K562 (cell line): ENCODE results near the gene CPT1C. TPM values are rescaled to one million over a fixed set of nuclear protein-coding genes. Genes with fewer than 3 reads are reported as not detected.

ENCODE experiments used
- ELF4 ChIP-seq: fragments of 450-650 bp; formaldehyde crosslinking; IDR thresholded peaks from 2 replicates; pipeline ENCODE4 v1.4.0; 2022; ENCODE audit warnings: missing genetic modification characterization
- HBP1 ChIP-seq: fragments of 450-650 bp; formaldehyde crosslinking; IDR thresholded peaks from 2 replicates; pipeline ENCODE4 v1.4.0; 2022; ENCODE audit warnings: missing genetic modification characterization
- JUND ChIP-seq, 2 experiments: IDR thresholded peaks; 2 replicates in 1 of 2; 3 replicates in 1 of 2; pipeline ENCODE4 v1.6.1; 2011; ENCODE audit warnings: borderline replicate concordance in 2 of 2, low read depth in 2 of 2, low read length in 2 of 2, improper control_type of control experiment in 1 of 2, missing biosample characterization in 1 of 2, missing genetic modification characterization in 1 of 2, missing genetic modification reagents in 1 of 2
- LARP7 ChIP-seq: fragments of 450-650 bp; IDR thresholded peaks from 2 replicates; pipeline ENCODE4 v1.6.1; 2016
- SMAD3 ChIP-seq: fragments of 450-650 bp; formaldehyde crosslinking; conservative IDR thresholded peaks from 2 replicates; pipeline ENCODE4 v1.4.0; 2020; ENCODE audit warnings: mild to moderate bottlenecking
- SMAD4 ChIP-seq: fragments of 250-450 bp; sonication (Bioruptor Pico); conservative IDR thresholded peaks from 2 replicates; pipeline ENCODE4 v1.8.0; 2021; ENCODE audit warnings: inconsistent platforms, mild to moderate bottlenecking, moderate library complexity
- ZNF232 ChIP-seq: sonication (generic); formaldehyde crosslinking; IDR thresholded peaks from 2 replicates; pipeline ENCODE4 v1.8.0; 2022; ENCODE audit warnings: mild to moderate bottlenecking, missing genetic modification reagents
- ZNF239 ChIP-seq: fragments of 250-450 bp; sonication (Bioruptor Pico); IDR thresholded peaks from 2 replicates; pipeline ENCODE4 v1.4.0; 2020; ENCODE audit warnings: mild to moderate bottlenecking
- ZNF263 ChIP-seq: sonication (generic); formaldehyde crosslinking; IDR thresholded peaks from 2 replicates; pipeline ENCODE4 v1.8.0; 2022; ENCODE audit warnings: mild to moderate bottlenecking, missing genetic modification reagents, borderline replicate concordance
- polyA plus RNA-seq, 8 experiments: library from polyadenylated mRNA; depleted of rRNA in 4 of 8; stranded (reverse) in 5 of 8; unstranded in 3 of 8; fragments of >200 nt; fragmentation: Nextera tagmentation in 2 of 8; fragmentation: Illumina TruSeq in 1 of 8; extraction: Ambion mirVana in 2 of 8; extraction: Trizol in 1 of 8; gene quantifications; 2 replicates each; pipeline versions ENCODE4 v1.2.1 to v1.2.3, GENCODE V29; 2011 to 2014; ENCODE audit warnings: inconsistent platforms in 1 of 8, missing spikeins in 1 of 8
- total RNA-seq, 7 experiments: library from RNA; depleted of rRNA in 6 of 7; stranded (reverse); fragments of >200 nt in 6 of 7; fragmentation: Illumina TruSeq in 2 of 7; extraction: Trizol in 2 of 7; gene quantifications; 2 replicates each; pipeline versions ENCODE4 v1.2.1 to v1.2.3, GENCODE V29; 2011 to 2021; ENCODE audit warnings: low replicate concordance in 1 of 7
- TF ChIP-seq, protein P1 (sequence below): sonication (generic); formaldehyde crosslinking; IDR thresholded peaks from 2 replicates; pipeline ENCODE4 v1.8.0; 2022; ENCODE audit warnings: mild to moderate bottlenecking, missing genetic modification reagents
- TF ChIP-seq, protein P2 (sequence below), 2 experiments: IDR thresholded peaks; 2 replicates each; pipeline ENCODE4 v1.6.1; 2012; ENCODE audit warnings: improper control_type of control experiment in 2 of 2, low read depth in 2 of 2, low read length in 2 of 2, borderline replicate concordance in 1 of 2
- TF ChIP-seq, protein P3 (sequence below): IDR thresholded peaks from 2 replicates; pipeline ENCODE4 v1.6.1; 2011; ENCODE audit warnings: borderline replicate concordance, low read depth, mild to moderate bottlenecking, moderate library complexity, low read length; ENCODE audit not compliant: insufficient read depth, poor library complexity, severe bottlenecking
- TF ChIP-seq, protein P4 (sequence below): fragments of 450-650 bp; IDR thresholded peaks from 2 replicates; pipeline ENCODE4 v1.6.1; 2017; ENCODE audit warnings: antibody characterized with exemption

The CPT1C gene
- total and polyA plus RNA-seq, 9 of the 15 experiments (the other 6 are each of a cell fraction or from before 2014, with no cell fraction given), result 1.9 to 12.3 (median 3.0) TPM

GRCh38 chr19:49677231-49677900, 13.6 kb upstream of the CPT1C start, which contains the start of gene PRMT1 (continued):
- TF ChIP-seq, protein P1, sequence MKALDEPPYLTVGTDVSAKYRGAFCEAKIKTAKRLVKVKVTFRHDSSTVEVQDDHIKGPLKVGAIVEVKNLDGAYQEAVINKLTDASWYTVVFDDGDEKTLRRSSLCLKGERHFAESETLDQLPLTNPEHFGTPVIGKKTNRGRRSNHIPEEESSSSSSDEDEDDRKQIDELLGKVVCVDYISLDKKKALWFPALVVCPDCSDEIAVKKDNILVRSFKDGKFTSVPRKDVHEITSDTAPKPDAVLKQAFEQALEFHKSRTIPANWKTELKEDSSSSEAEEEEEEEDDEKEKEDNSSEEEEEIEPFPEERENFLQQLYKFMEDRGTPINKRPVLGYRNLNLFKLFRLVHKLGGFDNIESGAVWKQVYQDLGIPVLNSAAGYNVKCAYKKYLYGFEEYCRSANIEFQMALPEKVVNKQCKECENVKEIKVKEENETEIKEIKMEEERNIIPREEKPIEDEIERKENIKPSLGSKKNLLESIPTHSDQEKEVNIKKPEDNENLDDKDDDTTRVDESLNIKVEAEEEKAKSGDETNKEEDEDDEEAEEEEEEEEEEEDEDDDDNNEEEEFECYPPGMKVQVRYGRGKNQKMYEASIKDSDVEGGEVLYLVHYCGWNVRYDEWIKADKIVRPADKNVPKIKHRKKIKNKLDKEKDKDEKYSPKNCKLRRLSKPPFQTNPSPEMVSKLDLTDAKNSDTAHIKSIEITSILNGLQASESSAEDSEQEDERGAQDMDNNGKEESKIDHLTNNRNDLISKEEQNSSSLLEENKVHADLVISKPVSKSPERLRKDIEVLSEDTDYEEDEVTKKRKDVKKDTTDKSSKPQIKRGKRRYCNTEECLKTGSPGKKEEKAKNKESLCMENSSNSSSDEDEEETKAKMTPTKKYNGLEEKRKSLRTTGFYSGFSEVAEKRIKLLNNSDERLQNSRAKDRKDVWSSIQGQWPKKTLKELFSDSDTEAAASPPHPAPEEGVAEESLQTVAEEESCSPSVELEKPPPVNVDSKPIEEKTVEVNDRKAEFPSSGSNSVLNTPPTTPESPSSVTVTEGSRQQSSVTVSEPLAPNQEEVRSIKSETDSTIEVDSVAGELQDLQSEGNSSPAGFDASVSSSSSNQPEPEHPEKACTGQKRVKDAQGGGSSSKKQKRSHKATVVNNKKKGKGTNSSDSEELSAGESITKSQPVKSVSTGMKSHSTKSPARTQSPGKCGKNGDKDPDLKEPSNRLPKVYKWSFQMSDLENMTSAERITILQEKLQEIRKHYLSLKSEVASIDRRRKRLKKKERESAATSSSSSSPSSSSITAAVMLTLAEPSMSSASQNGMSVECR (CRISPR knock-in tag), result peak; percentile 95
- TF ChIP-seq ELF4 (CRISPR knock-in tag) (0 out of 2 replicates have a peak, but pooled peaks have one; percentile 20), SMAD4 (CRISPR knock-in tag) (peak; percentile 47), JUND (IDR thresholded peaks at IDR 0.05; ENCODE audit: borderline replicate concordance, low read depth, low read length) (no peak), JUND (tag; IDR thresholded peaks at IDR 0.05; ENCODE audit: borderline replicate concordance, low read depth, low read length) (peak; percentile 25; the same call in 1 of the 3 replicates), ZNF239 (CRISPR knock-in tag) (no peak), HBP1 (CRISPR knock-in tag) (0 out of 2 replicates have a peak, but pooled peaks have one; percentile 45), LARP7 (no peak), ZNF232 (CRISPR knock-in tag) (no peak), ZNF263 (CRISPR knock-in tag) (no peak; the same call in 1 of the 2 replicates), SMAD3 (CRISPR knock-in tag) (0 out of 2 replicates have a peak, but pooled peaks have one; percentile 4)
- TF ChIP-seq, protein P2, sequence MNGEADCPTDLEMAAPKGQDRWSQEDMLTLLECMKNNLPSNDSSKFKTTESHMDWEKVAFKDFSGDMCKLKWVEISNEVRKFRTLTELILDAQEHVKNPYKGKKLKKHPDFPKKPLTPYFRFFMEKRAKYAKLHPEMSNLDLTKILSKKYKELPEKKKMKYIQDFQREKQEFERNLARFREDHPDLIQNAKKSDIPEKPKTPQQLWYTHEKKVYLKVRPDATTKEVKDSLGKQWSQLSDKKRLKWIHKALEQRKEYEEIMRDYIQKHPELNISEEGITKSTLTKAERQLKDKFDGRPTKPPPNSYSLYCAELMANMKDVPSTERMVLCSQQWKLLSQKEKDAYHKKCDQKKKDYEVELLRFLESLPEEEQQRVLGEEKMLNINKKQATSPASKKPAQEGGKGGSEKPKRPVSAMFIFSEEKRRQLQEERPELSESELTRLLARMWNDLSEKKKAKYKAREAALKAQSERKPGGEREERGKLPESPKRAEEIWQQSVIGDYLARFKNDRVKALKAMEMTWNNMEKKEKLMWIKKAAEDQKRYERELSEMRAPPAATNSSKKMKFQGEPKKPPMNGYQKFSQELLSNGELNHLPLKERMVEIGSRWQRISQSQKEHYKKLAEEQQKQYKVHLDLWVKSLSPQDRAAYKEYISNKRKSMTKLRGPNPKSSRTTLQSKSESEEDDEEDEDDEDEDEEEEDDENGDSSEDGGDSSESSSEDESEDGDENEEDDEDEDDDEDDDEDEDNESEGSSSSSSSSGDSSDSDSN (IDR thresholded peaks at IDR 0.05; ENCODE audit: borderline replicate concordance in 1 of 2, low read depth in 2 of 2, low read length in 2 of 2), result no peak
- TF ChIP-seq, protein P3, sequence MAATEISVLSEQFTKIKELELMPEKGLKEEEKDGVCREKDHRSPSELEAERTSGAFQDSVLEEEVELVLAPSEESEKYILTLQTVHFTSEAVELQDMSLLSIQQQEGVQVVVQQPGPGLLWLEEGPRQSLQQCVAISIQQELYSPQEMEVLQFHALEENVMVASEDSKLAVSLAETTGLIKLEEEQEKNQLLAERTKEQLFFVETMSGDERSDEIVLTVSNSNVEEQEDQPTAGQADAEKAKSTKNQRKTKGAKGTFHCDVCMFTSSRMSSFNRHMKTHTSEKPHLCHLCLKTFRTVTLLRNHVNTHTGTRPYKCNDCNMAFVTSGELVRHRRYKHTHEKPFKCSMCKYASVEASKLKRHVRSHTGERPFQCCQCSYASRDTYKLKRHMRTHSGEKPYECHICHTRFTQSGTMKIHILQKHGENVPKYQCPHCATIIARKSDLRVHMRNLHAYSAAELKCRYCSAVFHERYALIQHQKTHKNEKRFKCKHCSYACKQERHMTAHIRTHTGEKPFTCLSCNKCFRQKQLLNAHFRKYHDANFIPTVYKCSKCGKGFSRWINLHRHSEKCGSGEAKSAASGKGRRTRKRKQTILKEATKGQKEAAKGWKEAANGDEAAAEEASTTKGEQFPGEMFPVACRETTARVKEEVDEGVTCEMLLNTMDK, result peak; percentile 76
- TF ChIP-seq, protein P4, sequence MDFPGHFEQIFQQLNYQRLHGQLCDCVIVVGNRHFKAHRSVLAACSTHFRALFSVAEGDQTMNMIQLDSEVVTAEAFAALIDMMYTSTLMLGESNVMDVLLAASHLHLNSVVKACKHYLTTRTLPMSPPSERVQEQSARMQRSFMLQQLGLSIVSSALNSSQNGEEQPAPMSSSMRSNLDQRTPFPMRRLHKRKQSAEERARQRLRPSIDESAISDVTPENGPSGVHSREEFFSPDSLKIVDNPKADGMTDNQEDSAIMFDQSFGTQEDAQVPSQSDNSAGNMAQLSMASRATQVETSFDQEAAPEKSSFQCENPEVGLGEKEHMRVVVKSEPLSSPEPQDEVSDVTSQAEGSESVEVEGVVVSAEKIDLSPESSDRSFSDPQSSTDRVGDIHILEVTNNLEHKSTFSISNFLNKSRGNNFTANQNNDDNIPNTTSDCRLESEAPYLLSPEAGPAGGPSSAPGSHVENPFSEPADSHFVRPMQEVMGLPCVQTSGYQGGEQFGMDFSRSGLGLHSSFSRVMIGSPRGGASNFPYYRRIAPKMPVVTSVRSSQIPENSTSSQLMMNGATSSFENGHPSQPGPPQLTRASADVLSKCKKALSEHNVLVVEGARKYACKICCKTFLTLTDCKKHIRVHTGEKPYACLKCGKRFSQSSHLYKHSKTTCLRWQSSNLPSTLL, result no peak
